Activated CD4-positive, alpha-beta T cell treated with anti-CD3 and anti-CD28 coated beads, Interleukin-2, Interleukin-4, amounts not matched to agents 100 ng/mL and 50 ng/mL, durations not matched to agents 16 hours and 8 hours (primary cell): ENCODE data around the gene C11orf24.

ENCODE experiments used
- DNase-seq: peaks from one replicate; pipeline ENCODE4 v3.0.0-alpha.2; 2020; ENCODE audit warnings: low spot score

C11orf24 gene

GRCh38 chr11:68270196-68271022 is 1.4 kb downstream of the C11orf24 start:
- no peak for DNase-seq

GRCh38 chr11:68269414-68270081 is 2.2 kb downstream of the C11orf24 start:
- no peak for DNase-seq

GRCh38 chr11:68267881-68268240 is 3.9 kb downstream of the C11orf24 start:
- DNase-seq, result no peak

- DNase-seq, result no peak
These were observed 4.6 kb downstream of the C11orf24 start for GRCh38 chr11:68266936-68267880.

- no peak for DNase-seq
These were observed 5.5 kb downstream of the C11orf24 start for GRCh38 chr11:68266121-68266891.

GRCh38 chr11:68264741-68265540 is 6.8 kb downstream of the C11orf24 start:
- DNase-seq, result no peak

GRCh38 chr11:68264244-68264643 is 7.5 kb downstream of the C11orf24 start:
- DNase-seq, result no peak

- no peak for DNase-seq
These were observed 8.2 kb downstream of the C11orf24 start for GRCh38 chr11:68263444-68264035.

GRCh38 chr11:68262544-68262827 is 9.3 kb downstream of the C11orf24 start:
- DNase-seq, result no peak

GRCh38 chr11:68261749-68262543 is 9.8 kb downstream of the C11orf24 start:
- DNase-seq, result no peak

GRCh38 chr11:68261006-68261405 is 10.8 kb downstream of the C11orf24 start:
- DNase-seq, result no peak

GRCh38 chr11:68260484-68260883 is 11.3 kb downstream of the C11orf24 start:
- DNase-seq, result no peak

GRCh38 chr11:68259122-68259959 is 12.4 kb downstream of the C11orf24 start:
- no peak for DNase-seq

GRCh38 chr11:68258363-68258765 is 13.4 kb downstream of the C11orf24 start:
- DNase-seq, result no peak

GRCh38 chr11:68257477-68258362 is 14.1 kb downstream of the C11orf24 start:
- DNase-seq, result peak; percentile 91

- no peak for DNase-seq
These were observed 15.4 kb downstream of the C11orf24 start for GRCh38 chr11:68256331-68256741.

- no peak for DNase-seq
These were observed 16.2 kb downstream of the C11orf24 start for GRCh38 chr11:68255526-68255925.

- DNase-seq, result no peak
These were observed 17.4 kb downstream of the C11orf24 start for GRCh38 chr11:68254421-68254820.
